ENCODE results near the gene SLC19A3. TPM values are rescaled to one million over a fixed set of nuclear protein-coding genes. Genes with fewer than 3 reads are reported as not detected.
"Not testable (repeated sequence)": the region's sequence is repeated elsewhere in the genome, so short reads cannot be mapped to it uniquely, and the experiment has no call there.

SLC19A3 gene
- total RNA-seq, 1 donor from 2014 or later: not detected

GRCh38 chr2:227703961-227704360 is 13.9 kb downstream of the SLC19A3 start:
- intact Hi-C loops (cut with micrococcal nuclease): no loop called here

GRCh38 chr2:227703280-227703732 is 14.5 kb downstream of the SLC19A3 start:
- intact Hi-C loops (cut with micrococcal nuclease): no loop called here

- intact Hi-C loops (cut with micrococcal nuclease): no loop called here
These were observed 16.3 kb downstream of the SLC19A3 start for GRCh38 chr2:227701556-227701955.

GRCh38 chr2:227696990-227697679 is 20.7 kb downstream of the SLC19A3 start:
- intact Hi-C loops (cut with micrococcal nuclease): no loop called here

- intact Hi-C loops (cut with micrococcal nuclease): no loop called here
These were observed 30.6 kb downstream of the SLC19A3 start for GRCh38 chr2:227687189-227687588.

GRCh38 chr2:227684258-227684657 is 33.6 kb downstream of the SLC19A3 start:
- intact Hi-C loops (cut with micrococcal nuclease): no loop called here

- intact Hi-C loops (cut with micrococcal nuclease): no loop called here
These were observed 39.9 kb downstream of the SLC19A3 start for GRCh38 chr2:227677928-227678327.

GRCh38 chr2:227674485-227674884 is 43.3 kb downstream of the SLC19A3 start:
- intact Hi-C loops (cut with micrococcal nuclease): no loop called here

GRCh38 chr2:227673620-227674019 is 44.2 kb downstream of the SLC19A3 start:
- intact Hi-C loops (cut with micrococcal nuclease): not testable (repeated sequence)

GRCh38 chr2:227671170-227671905 is 46.5 kb downstream of the SLC19A3 start:
- intact Hi-C loops (cut with micrococcal nuclease): no loop called here

GRCh38 chr2:227666631-227667170 is 51.1 kb downstream of the SLC19A3 start, which contains the start of gene SCYGR5:
TSS of gene SCYGR5 (plus strand) at chr2:227666804. CDS start at chr2:227666804, 0 bp downstream.
- intact Hi-C loops (cut with micrococcal nuclease): not testable (repeated sequence)

GRCh38 chr2:227665189-227665940 is 52.5 kb downstream of the SLC19A3 start:
- intact Hi-C loops (cut with micrococcal nuclease): no loop called here

GRCh38 chr2:227661827-227662226 is 56.0 kb downstream of the SLC19A3 start:
- intact Hi-C loops (cut with micrococcal nuclease): no loop called here

GRCh38 chr2:227661025-227661649 is 56.7 kb downstream of the SLC19A3 start:
- intact Hi-C loops (cut with micrococcal nuclease): no loop called here

- intact Hi-C loops (cut with micrococcal nuclease): no loop called here
These were observed 60.5 kb downstream of the SLC19A3 start for GRCh38 chr2:227657199-227657845.

GRCh38 chr2:227655454-227655853 is 62.4 kb downstream of the SLC19A3 start:
- intact Hi-C loops (cut with micrococcal nuclease): no loop called here

- intact Hi-C loops (cut with micrococcal nuclease): no loop called here
These were observed 63.4 kb downstream of the SLC19A3 start for GRCh38 chr2:227654426-227654825.

GRCh38 chr2:227653419-227653818 is 64.4 kb downstream of the SLC19A3 start:
- intact Hi-C loops (cut with micrococcal nuclease): no loop called here

GRCh38 chr2:227643990-227644551 is 73.8 kb downstream of the SLC19A3 start:
- intact Hi-C loops (cut with micrococcal nuclease): no loop called here

- intact Hi-C loops (cut with micrococcal nuclease): no loop called here
These were observed 75.2 kb downstream of the SLC19A3 start for GRCh38 chr2:227642656-227643055.

All from T-helper 1 cell treated with Interleukin-12 subunit alpha and Interleukin-12 subunit beta and Interleukin-4 antibody, amounts not matched to agents 30 ng/mL and 1 ng/mL, for 36 hours (primary cell).